Non-pigmented ciliary epithelial cell (primary cell): ENCODE measurements around the gene LAP3.

Experiments
- DNase-seq: peaks from one replicate; pipeline ENCODE4 v3.0.0-alpha.2; 2010; ENCODE audit warnings: low read depth

The LAP3 gene

DNA sequence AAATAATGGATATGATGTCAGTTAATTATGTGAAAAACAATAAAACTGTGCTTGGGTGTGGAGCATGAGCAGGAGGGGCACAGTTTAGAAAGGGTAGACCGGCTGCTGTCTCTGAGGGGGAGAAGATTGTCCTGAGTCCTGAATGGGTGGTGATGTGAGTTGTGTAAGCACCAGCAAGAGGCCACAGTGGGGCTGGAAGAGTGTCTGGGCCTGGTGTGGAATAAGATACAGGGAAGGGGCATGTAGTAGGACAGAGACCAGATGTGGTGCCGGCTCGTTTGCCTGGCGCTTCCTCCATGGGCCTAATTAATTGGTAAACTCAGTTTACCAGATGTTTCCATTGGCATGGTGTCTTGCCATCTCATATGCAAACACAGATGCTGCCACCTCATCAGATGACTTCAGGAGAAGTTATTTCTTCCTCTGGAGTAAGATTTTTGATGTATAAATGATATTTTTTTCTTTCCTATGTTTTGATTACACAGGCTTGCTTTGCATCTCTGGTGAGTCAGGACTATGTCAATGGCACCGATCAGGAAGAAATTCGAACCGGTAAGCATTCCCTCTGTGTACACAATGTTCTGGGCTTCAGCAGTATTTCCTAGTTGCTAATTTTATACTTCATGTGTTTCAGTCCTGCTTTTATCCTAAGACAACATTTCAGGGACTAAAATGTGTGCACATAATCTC is 42.6 kb downstream of the LAP3 start:
- no peak for DNase-seq

- DNase-seq, result no peak
Measured at GRCh38 chr4:17623451-17624001, 46.5 kb downstream of the LAP3 start.

- no peak for DNase-seq
Measured at GRCh38 chr4:17624821-17625220, 47.8 kb downstream of the LAP3 start.

GRCh38 chr4:17630228-17630627 is 53.2 kb downstream of the LAP3 start:
- no peak for DNase-seq

DNA sequence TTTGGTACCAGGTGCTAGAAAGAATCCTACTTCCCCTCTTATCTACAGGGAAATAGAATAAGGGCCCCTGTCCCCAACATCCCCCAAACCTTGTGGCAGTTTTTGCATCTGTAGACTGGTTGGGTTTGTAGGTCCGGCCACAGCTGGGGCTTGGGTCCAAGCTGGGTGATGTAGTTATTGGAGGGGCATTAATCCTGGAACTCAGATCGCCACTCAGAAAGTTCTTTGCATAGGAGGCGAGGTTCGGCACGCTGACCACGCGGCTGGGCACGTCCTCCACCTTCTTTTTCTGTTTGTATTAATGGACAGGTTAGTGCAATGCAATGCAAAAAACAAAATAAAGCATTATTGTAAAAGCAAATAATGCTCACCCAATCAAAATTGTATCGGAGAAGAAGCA is 56.6 kb downstream of the LAP3 start:
- DNase-seq, result no peak

DNA sequence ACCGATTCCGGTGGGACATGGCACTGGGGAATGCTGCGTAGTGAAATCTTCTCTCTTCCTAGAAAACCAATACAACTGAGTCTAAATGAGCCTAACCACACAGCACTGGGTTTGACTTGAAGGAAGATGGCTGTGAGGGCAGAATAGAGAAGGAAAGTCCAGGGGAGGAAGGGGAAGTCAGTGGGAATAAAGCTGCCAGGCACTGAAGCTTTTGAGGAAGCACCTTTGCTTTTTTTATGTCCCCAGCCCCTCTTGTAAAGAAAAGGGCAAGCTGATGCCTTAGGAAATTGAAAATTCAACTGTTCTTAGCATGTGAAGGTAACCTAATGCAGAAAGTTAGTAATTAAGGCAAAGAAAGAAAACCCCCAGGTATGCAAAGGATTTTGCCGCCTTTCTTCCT is 58.1 kb downstream of the LAP3 start:
- no peak for DNase-seq

DNA sequence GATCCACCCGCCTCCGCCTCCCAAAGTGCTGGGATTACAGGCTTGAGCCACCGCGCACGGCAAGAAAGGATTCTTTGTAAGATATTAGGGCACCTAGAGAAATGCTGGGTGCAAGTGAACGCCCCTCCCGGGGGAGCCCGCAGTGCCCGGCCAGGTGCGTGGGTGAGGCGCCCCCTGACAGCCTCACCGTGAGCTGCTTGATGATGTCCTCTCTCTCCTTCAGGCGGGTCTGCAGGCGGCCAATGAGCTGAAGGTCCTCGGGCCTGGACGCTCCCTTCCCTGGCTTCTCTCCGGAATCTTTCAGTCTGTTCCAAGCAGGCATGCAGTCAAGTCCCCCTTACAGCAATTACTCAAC is 59.3 kb downstream of the LAP3 start:
- no peak for DNase-seq

DNA sequence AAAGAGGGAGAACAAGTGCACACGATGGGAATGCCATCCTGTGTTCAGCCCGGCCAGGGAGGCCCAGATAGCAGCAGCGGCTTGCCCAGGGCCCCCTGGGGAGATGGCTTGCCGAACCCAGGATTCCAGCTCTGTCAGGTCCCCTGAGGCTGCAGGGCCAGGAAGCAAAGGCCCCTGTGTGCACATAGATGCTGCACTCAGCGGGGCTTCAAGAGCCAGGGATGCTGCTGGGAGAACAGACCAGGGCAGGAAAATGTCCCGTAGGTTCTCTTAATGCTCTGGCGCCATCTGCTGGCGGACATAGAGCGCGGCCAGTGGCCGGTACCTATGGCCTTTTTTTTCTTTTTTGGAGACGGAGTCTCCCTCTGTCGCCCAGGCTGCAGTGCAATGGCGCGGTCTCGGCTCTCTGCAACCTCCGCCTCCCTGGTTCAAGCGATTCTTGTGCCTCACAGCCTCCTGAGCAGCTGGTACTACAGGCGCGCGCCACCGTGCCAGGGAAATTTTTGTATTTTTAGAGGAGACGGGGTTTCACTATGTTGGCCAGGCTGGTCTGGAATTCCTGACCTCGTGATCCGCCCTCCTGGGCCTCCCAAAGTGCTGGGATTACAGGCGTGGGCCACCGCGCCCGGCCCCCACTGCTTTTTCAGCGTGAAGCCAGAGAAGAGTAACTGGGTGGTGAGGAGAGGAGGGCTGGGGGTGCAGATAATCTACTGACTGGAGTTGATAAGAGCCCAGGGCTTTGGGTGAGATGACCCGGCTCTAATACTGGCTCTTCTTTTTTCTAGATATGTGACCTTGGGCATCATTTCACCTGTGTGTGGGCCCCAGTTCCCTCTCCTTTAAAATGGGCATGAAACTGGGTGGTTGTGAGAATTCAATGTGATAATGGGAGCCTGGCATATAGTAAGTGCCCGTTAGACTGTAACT is 60.0 kb downstream of the LAP3 start:
- DNase-seq, result no peak

- no peak for DNase-seq
Measured at GRCh38 chr4:17639136-17639535, 62.1 kb downstream of the LAP3 start.

GRCh38 chr4:17642398-17642783 is 65.4 kb downstream of the LAP3 start:
- no peak for DNase-seq

DNA sequence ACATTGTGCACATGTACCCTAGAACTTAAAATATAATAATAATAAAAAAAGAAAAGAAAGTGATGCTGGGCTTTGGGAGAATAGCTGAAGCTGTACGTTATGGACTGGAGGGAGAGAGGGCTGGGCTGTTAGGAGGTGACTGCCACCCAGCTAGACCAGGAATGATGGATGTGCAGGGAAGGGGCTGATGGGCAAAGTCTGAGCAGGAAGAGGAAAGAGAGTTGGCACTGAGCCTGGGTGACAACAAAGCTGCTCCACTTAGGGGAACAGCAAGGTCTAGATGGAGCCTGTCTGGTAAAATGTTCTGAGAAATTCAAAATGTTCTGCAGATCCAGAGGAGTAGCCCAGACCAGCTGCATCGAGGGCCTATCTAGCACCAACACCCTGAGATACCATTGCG is 69.7 kb downstream of the LAP3 start:
- DNase-seq, result no peak

- no peak for DNase-seq
Measured at GRCh38 chr4:17647176-17647806, 70.3 kb downstream of the LAP3 start.

- DNase-seq, result no peak
Measured at GRCh38 chr4:17647927-17648326, 70.9 kb downstream of the LAP3 start.

- no peak for DNase-seq
Measured at GRCh38 chr4:17650406-17650805, 73.4 kb downstream of the LAP3 start.

DNA sequence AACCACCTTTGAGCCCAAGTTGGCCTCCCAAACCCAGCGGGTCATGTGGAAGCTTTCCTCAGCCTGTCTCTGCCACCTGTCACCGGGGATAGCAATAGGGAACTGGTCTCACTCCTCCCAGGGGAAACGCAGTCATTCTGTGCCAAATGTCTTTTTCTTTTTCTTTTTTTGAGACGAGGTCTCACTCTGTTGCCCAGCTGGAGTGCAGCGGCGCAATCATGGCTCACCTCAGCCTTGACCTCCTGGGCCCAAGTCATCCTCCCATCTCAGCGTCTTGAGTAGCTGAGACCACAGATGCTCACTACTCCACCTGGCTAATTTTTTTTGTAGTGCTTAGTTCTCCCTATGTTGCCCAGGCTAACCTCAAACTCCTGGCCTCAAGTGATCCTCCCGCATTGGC is 77.7 kb downstream of the LAP3 start:
- no peak for DNase-seq

GRCh38 chr4:17657090-17657489 is 80.1 kb downstream of the LAP3 start:
- no peak for DNase-seq
